Epidermal melanocyte (primary cell): Measurements from ENCODE around the gene ZNF438.

Experiments
- DNase-seq: peaks from one replicate; pipeline ENCODE4 v3.0.0; 2011; ENCODE audit warnings: low spot score; ENCODE audit not compliant: insufficient read length

ZNF438 gene

GRCh38 chr10:30828164-30828563, 203.5 kb downstream of the ZNF438 start:
- no peak for DNase-seq

- DNase-seq = no peak
These were observed 204.0 kb downstream of the ZNF438 start for GRCh38 chr10:30827531-30828120.

GRCh38 chr10:30826679-30827078, 205.0 kb downstream of the ZNF438 start:
- no peak for DNase-seq

- DNase-seq = no peak
These were observed 206.2 kb downstream of the ZNF438 start for GRCh38 chr10:30825495-30825894.

GRCh38 chr10:30825022-30825421, 206.6 kb downstream of the ZNF438 start:
- DNase-seq = no peak

- no peak for DNase-seq
These were observed 208.0 kb downstream of the ZNF438 start for GRCh38 chr10:30823651-30824050.

GRCh38 chr10:30822693-30823465, 208.8 kb downstream of the ZNF438 start:
- no peak for DNase-seq

- DNase-seq = no peak
These were observed 209.5 kb downstream of the ZNF438 start for GRCh38 chr10:30821994-30822692.

GRCh38 chr10:30821261-30821993, 210.2 kb downstream of the ZNF438 start:
- no peak for DNase-seq

- peak; percentile 55 for DNase-seq
These were observed 211.2 kb downstream of the ZNF438 start for GRCh38 chr10:30820261-30820991.

- no peak for DNase-seq
These were observed 212.1 kb downstream of the ZNF438 start for GRCh38 chr10:30819341-30820181.

- DNase-seq = no peak
These were observed 212.8 kb downstream of the ZNF438 start for GRCh38 chr10:30818854-30819253.

- DNase-seq = no peak
These were observed 213.5 kb downstream of the ZNF438 start for GRCh38 chr10:30818010-30818660.

GRCh38 chr10:30817541-30817940, 214.1 kb downstream of the ZNF438 start:
- DNase-seq = no peak

GRCh38 chr10:30816820-30817171, 214.9 kb downstream of the ZNF438 start:
- no peak for DNase-seq

- DNase-seq = no peak
These were observed 215.4 kb downstream of the ZNF438 start for GRCh38 chr10:30816159-30816819.

- no peak for DNase-seq
These were observed 217.7 kb downstream of the ZNF438 start for GRCh38 chr10:30813872-30814481.

GRCh38 chr10:30812018-30812851, 219.4 kb downstream of the ZNF438 start:
- DNase-seq = no peak
